Measurements from ENCODE around the gene UGT3A1. TPM values are rescaled to one million over a fixed set of nuclear protein-coding genes. Genes with fewer than 3 reads are reported as not detected.
A peak's percentile ranks its signal among the peaks of the same experiment; 100 is the strongest.

UGT3A1 gene
- total RNA-seq, 1 donor from 2014 or later, result 0.38 TPM

GRCh38 chr5:35954175-35954574 is 37.0 kb downstream of the UGT3A1 start:
- Histone ChIP-seq H3K4me3 (ENCODE audit: low read depth, low read length) (no peak overlapping the region), H3K27me3 (ENCODE audit: control insufficient read depth, insufficient read depth, low read length) (no peaks in the 10 kb centered on the region), H3K36me3 (ENCODE audit: control insufficient read depth, insufficient read depth, low read length) (no peaks in the 10 kb centered on the region)
- DNase-seq (ENCODE audit: low read depth), result no peak
- TF ChIP-seq CTCF (IDR thresholded peaks at IDR 0.05; ENCODE audit: insufficient read depth, low read length, poor library complexity, severe bottlenecking), result no peak

- Histone ChIP-seq H3K36me3 (ENCODE audit: control insufficient read depth, insufficient read depth, low read length) (no peaks in the 10 kb centered on the region), H3K27me3 (ENCODE audit: control insufficient read depth, insufficient read depth, low read length) (no peaks in the 10 kb centered on the region), H3K4me3 (ENCODE audit: low read depth, low read length) (no peak overlapping the region)
- DNase-seq (ENCODE audit: low read depth), result no peak
- TF ChIP-seq CTCF (IDR thresholded peaks at IDR 0.05; ENCODE audit: insufficient read depth, low read length, poor library complexity, severe bottlenecking), result no peak
These were observed 44.1 kb downstream of the UGT3A1 start for GRCh38 chr5:35947085-35947484.

- TF ChIP-seq CTCF (IDR thresholded peaks at IDR 0.05; ENCODE audit: insufficient read depth, low read length, poor library complexity, severe bottlenecking), result no peak
- no peak for DNase-seq (ENCODE audit: low read depth)
- Histone ChIP-seq H3K36me3 (ENCODE audit: control insufficient read depth, insufficient read depth, low read length) (no peaks in the 10 kb centered on the region), H3K27me3 (ENCODE audit: control insufficient read depth, insufficient read depth, low read length) (no peaks in the 10 kb centered on the region), H3K4me3 (ENCODE audit: low read depth, low read length) (no peak overlapping the region)
These were observed 51.6 kb downstream of the UGT3A1 start for GRCh38 chr5:35939639-35940038.

GRCh38 chr5:35938568-35939227 is 52.5 kb downstream of the UGT3A1 start, which contains the start of gene CAPSL:
Gene CAPSL, minus strand, starts transcription at chr5:35938622. Its CDS starts 17,502 bp downstream, at chr5:35921120.
- H3K4me3 ChIP-seq (ENCODE audit: low read depth, low read length), result no peak within 1 kb of the TSS
- no peaks in the 10 kb centered on the region for H3K36me3 ChIP-seq (ENCODE audit: control insufficient read depth, insufficient read depth, low read length)
- H3K27me3 ChIP-seq (ENCODE audit: control insufficient read depth, insufficient read depth, low read length), result no peaks in the 10 kb centered on the region
- no peak for DNase-seq (ENCODE audit: low read depth)
- no peak for TF ChIP-seq CTCF (IDR thresholded peaks at IDR 0.05; ENCODE audit: insufficient read depth, low read length, poor library complexity, severe bottlenecking)

- peak; percentile 68 for TF ChIP-seq CTCF (IDR thresholded peaks at IDR 0.05; ENCODE audit: insufficient read depth, low read length, poor library complexity, severe bottlenecking)
- Histone ChIP-seq H3K36me3 (ENCODE audit: control insufficient read depth, insufficient read depth, low read length) (no peaks in the 10 kb centered on the region), H3K27me3 (ENCODE audit: control insufficient read depth, insufficient read depth, low read length) (peaks cover 5% of the 10 kb centered on the region), H3K4me3 (ENCODE audit: low read depth, low read length) (no peak overlapping the region)
- no peak for DNase-seq (ENCODE audit: low read depth)
These were observed 64.7 kb downstream of the UGT3A1 start for GRCh38 chr5:35926389-35927051.

All from kidney epithelial cell (primary cell).